ENCODE measurements around the gene NAGA. TPM values are rescaled to one million over a fixed set of nuclear protein-coding genes. Genes with fewer than 3 reads are reported as not detected.
"Not testable (repeated sequence)": the region's sequence is repeated elsewhere in the genome, so short reads cannot be mapped to it uniquely, and the experiment has no call there.

Gene NAGA
- 24.3 and 27.2 TPM in 2 replicates for total RNA-seq (2022)
- Bru-seq, nascent RNA, result percentile 50 among the genes with signal in this experiment
- percentile 71 among the genes with signal in this experiment for BruChase-seq, experiment 1, labeled RNA remaining after a 6-hour chase
- percentile 58 among the genes with signal in this experiment for BruChase-seq, experiment 2, labeled RNA remaining after a 2-hour chase
- long read RNA-seq, transcript NAGA-201 (9 exons, 3,694 nt), result major isoform, 18 of 74 reads
- long read RNA-seq, transcript NAGA-202 (10 exons, 1,869 nt), result minor isoform, 11 of 74 reads
- long read RNA-seq, transcript NAGA-203 (10 exons, 1,856 nt), result minor isoform, 15 of 74 reads
- long read RNA-seq, partial matches to known transcripts, result 17 of 74 reads
- long read RNA-seq, other reads (novel, unspliced or antisense), result 13 of 74 reads

- Mint-ChIP-seq H3K27ac (ENCODE audit: unreplicated experiment) (peak within 1 kb of the TSS; percentile 67), H3K27me3 (ENCODE audit: unreplicated experiment) (no peaks in the 10 kb centered on the region), H3K9me3 (ENCODE audit: low read depth, unreplicated experiment) (no peaks in the 10 kb centered on the region), H3K4me3 (ENCODE audit: low read depth, unreplicated experiment) (peak within 1 kb of the TSS; percentile 75), H3K4me1 (ENCODE audit: low read depth, unreplicated experiment) (no peaks in the 10 kb centered on the region), H3K36me3 (ENCODE audit: insufficient read depth, unreplicated experiment) (peaks cover 17% of the 10 kb centered on the region)
- TF ChIP-seq, protein P1, sequence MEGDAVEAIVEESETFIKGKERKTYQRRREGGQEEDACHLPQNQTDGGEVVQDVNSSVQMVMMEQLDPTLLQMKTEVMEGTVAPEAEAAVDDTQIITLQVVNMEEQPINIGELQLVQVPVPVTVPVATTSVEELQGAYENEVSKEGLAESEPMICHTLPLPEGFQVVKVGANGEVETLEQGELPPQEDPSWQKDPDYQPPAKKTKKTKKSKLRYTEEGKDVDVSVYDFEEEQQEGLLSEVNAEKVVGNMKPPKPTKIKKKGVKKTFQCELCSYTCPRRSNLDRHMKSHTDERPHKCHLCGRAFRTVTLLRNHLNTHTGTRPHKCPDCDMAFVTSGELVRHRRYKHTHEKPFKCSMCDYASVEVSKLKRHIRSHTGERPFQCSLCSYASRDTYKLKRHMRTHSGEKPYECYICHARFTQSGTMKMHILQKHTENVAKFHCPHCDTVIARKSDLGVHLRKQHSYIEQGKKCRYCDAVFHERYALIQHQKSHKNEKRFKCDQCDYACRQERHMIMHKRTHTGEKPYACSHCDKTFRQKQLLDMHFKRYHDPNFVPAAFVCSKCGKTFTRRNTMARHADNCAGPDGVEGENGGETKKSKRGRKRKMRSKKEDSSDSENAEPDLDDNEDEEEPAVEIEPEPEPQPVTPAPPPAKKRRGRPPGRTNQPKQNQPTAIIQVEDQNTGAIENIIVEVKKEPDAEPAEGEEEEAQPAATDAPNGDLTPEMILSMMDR (IDR thresholded peaks at IDR 0.05; ENCODE audit: unreplicated experiment), result no peak
- intact Hi-C loops (cut with micrococcal nuclease; ENCODE audit: unreplicated experiment), result loop anchor here (5.0 kb wide), 2 partner anchors 103 to 123 kb away; partner anchors contain the start of genes CENPM and SEPTIN3
- CTCF ChIA-PET, result interaction anchor here (0.5 to 2.0 kb wide), 5 partner anchors 18 to 404 kb away, joined by 3 to 7 read pairs (median 5); partner anchors contain the start of genes NDUFA6 and WBP2NL
- peak; percentile 95 for DNase-seq
- BruUV-seq (replicated peaks), result TSS peak; percentile 85
These were observed at the start of gene NAGA for GRCh38 chr22:42070517-42071422. NAGA (minus strand) TSS chr22:42070812; CDS start chr22:42070297, 515 bp downstream.

DNA sequence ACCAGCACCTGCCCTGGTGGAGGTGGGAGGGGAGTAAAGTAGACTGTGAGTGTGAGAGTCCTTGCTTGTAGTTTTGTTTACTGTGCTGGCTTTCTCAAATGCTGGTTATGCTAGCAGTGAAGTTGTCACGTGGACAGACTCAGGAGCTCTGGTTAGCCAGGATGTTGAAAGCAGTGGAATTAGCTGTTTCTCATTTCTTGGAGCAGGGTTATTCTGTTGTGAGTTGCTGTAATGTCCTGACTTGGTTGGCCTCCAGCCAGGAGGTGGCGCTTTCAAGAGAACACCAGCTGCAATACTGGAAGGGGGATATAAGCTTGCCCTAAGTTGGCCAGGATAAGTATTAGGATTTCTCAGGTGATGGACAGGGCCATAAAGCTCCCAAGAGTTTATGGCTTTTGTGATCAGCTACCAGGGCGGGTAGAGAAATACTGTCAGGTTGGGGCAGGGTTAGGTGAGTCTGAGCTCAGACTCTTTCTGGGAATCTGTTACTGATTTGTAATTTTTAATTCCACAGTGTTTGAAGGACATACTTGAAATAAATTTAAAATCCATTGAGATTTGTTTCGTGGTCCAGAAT lies 46.3 kb upstream of the NAGA start:
- Mint-ChIP-seq H3K9me3 (ENCODE audit: low read depth, unreplicated experiment) (peaks cover 4% of the 10 kb centered on the region), H3K36me3 (ENCODE audit: insufficient read depth, unreplicated experiment) (no peaks in the 10 kb centered on the region), H3K27me3 (ENCODE audit: unreplicated experiment) (no peaks in the 10 kb centered on the region), H3K4me1 (ENCODE audit: low read depth, unreplicated experiment) (no peaks in the 10 kb centered on the region), H3K27ac (ENCODE audit: unreplicated experiment) (no peak overlapping the region), H3K4me3 (ENCODE audit: low read depth, unreplicated experiment) (no peak overlapping the region)
- BruUV-seq (replicated peaks), result no TSS peak
- intact Hi-C loops (cut with micrococcal nuclease; ENCODE audit: unreplicated experiment), result no loop called here
- CTCF ChIA-PET, result no interaction called here
- TF ChIP-seq, protein P1 (IDR thresholded peaks at IDR 0.05; ENCODE audit: unreplicated experiment), result no peak
- DNase-seq, result no peak

GRCh38 chr22:42115420-42115830 lies 44.8 kb upstream of the NAGA start:
- CTCF ChIA-PET; H3K27me3 Mint-ChIP-seq (ENCODE audit: unreplicated experiment); H3K27ac Mint-ChIP-seq (ENCODE audit: unreplicated experiment): not testable (repeated sequence)

DNA sequence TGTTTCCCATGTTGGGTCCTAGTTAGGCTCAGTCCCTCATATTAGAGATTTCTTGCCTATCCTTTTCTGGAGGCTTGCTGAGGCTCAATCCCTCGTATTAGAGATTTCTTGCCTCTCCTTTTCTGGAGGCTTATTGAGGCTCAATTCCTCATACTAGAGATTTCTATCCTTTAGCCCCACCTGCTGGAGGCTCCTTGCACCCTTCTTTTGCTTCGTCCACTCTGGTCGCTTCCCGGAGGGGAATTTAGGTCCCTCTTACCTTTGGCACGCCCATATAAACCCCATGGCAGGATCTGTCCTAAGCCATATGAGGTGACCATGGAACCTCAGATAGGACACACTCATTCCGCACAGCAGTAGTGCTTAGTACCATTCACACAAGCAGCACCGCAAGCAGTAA lies 44.1 kb upstream of the NAGA start:
- TF ChIP-seq, protein P1 (IDR thresholded peaks at IDR 0.05; ENCODE audit: unreplicated experiment), result no peak
- no TSS peak for BruUV-seq (replicated peaks)
- Mint-ChIP-seq H3K27ac (ENCODE audit: unreplicated experiment) (no peak overlapping the region), H3K4me1 (ENCODE audit: low read depth, unreplicated experiment) (no peaks in the 10 kb centered on the region), H3K4me3 (ENCODE audit: low read depth, unreplicated experiment) (no peak overlapping the region), H3K9me3 (ENCODE audit: low read depth, unreplicated experiment) (peaks cover 4% of the 10 kb centered on the region), H3K27me3 (ENCODE audit: unreplicated experiment) (no peaks in the 10 kb centered on the region), H3K36me3 (ENCODE audit: insufficient read depth, unreplicated experiment) (no peaks in the 10 kb centered on the region)
- no peak for DNase-seq
- CTCF ChIA-PET, result no interaction called here
- intact Hi-C loops (cut with micrococcal nuclease; ENCODE audit: unreplicated experiment), result no loop called here

More at GRCh38 chr22:42115420-42115830, 44.8 kb upstream of the NAGA start:
- H3K36me3 Mint-ChIP-seq (ENCODE audit: insufficient read depth, unreplicated experiment); BruUV-seq (replicated peaks); H3K4me3 Mint-ChIP-seq (ENCODE audit: low read depth, unreplicated experiment); H3K4me1 Mint-ChIP-seq (ENCODE audit: low read depth, unreplicated experiment); H3K9me3 Mint-ChIP-seq (ENCODE audit: low read depth, unreplicated experiment); intact Hi-C loops (cut with micrococcal nuclease; ENCODE audit: unreplicated experiment): not testable (repeated sequence)
- DNase-seq, result peak; percentile 21

DNA sequence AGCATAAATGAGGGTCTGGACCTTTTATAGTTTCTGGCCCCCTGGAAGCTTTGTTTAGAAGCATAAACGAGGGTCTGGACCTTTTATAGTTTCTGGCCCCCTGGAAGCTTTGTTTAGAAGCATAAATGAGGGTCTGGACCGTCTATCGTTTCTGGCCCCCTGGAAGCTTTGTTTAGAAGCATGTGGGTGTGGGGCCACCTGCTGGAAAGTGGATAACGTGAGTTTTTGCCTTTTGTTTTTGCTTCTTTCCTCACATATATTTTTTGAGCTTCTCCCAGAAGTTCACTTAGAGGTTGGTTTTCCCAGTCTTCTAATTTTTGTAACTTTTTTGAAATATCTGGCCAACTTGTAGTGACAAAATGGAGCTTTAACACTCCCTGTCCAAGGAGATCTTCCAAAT lies 42.2 kb upstream of the NAGA start:
- DNase-seq; BruUV-seq (replicated peaks); intact Hi-C loops (cut with micrococcal nuclease; ENCODE audit: unreplicated experiment); H3K4me3 Mint-ChIP-seq (ENCODE audit: low read depth, unreplicated experiment); H3K9me3 Mint-ChIP-seq (ENCODE audit: low read depth, unreplicated experiment); H3K4me1 Mint-ChIP-seq (ENCODE audit: low read depth, unreplicated experiment); H3K27me3 Mint-ChIP-seq (ENCODE audit: unreplicated experiment); H3K27ac Mint-ChIP-seq (ENCODE audit: unreplicated experiment); H3K36me3 Mint-ChIP-seq (ENCODE audit: insufficient read depth, unreplicated experiment): not testable (repeated sequence)
- CTCF ChIA-PET, result interaction anchor here (0.6 to 1.7 kb wide), 4 partner anchors 10 to 187 kb away, joined by 3 to 10 read pairs (median 6); partner anchors contain the start of gene NDUFA6

All from Calu3 (cell line).